HepG2 (cell line): ENCODE measurements around the gene TBC1D5. TPM values are rescaled to one million over a fixed set of nuclear protein-coding genes. Genes with fewer than 3 reads are reported as not detected.
A peak's percentile ranks its signal among the peaks of the same experiment; 100 is the strongest.

Source experiments
- ATAC-seq: fragments of 200-7000 bp; cut with Tn5 transposase; 3 replicates; pipeline ENCODE4 v1.9.1; 2020; ENCODE audit warnings: mild to moderate bottlenecking, moderate library complexity
- BruUV-seq: library from RNA; stranded (reverse); fragments of 400-500 nt; replicated peaks from 2 replicates; lab custom pipeline; 2021; lab: Mats Ljungman, UMichigan
- CTCF ChIA-PET: fragments of 300-600 bp; formaldehyde crosslinking; extraction: SDS; loops from one replicate; lab custom pipeline; 2021; ENCODE audit warnings: low total read pairs, inconsistent platforms, low intra/inter-chr PET ratio; lab: Yijun Ruan, JAX
- POLR2A ChIA-PET: fragments of 350-600 bp; sonication (Branson Sonifier 250); formaldehyde crosslinking; loops from one replicate; lab custom pipeline; 2020; ENCODE audit warnings: antibody characterized with exemption, inconsistent platforms; lab: Yijun Ruan, JAX
- DNase-seq: peaks from one replicate; pipeline ENCODE4 v3.0.0-alpha.2; 2015; ENCODE audit warnings: low spot score
- FAIRE-seq: peaks from 3 replicates; lab custom pipeline; 2011; peaks lifted over from hg19 to GRCh38; lab: Jason Lieb, UNC
- H2AFZ ChIP-seq: one replicate; pipeline ENCODE4 v1.6.1; 2011; ENCODE audit warnings: low read length, inconsistent platforms
- H3K27ac ChIP-seq: fragments of 300-600 bp; 3 replicates; pipeline ENCODE4 v1.8.0; 2011; ENCODE audit warnings: mixed run types, mild to moderate bottlenecking, mixed read lengths, low read length, inconsistent platforms; ENCODE audit not compliant: insufficient read depth; ENCODE audit errors: extremely low read length
- H3K27me3 ChIP-seq, 2 experiments: fragments of 200-600 bp in 1 of 2; 2 replicates in 1 of 2; 3 replicates in 1 of 2; pipeline versions ENCODE4 v1.6.0 to v1.8.0; 2011; ENCODE audit warnings: low read length in 2 of 2, mild to moderate bottlenecking in 2 of 2, moderate library complexity in 2 of 2, inconsistent platforms in 1 of 2; ENCODE audit not compliant: insufficient read depth in 2 of 2, control insufficient read depth in 1 of 2
- H3K36me3 ChIP-seq, 2 experiments: fragments of 200-600 bp in 1 of 2; replicated peaks in 1 of 2; 2 replicates in 1 of 2; 3 replicates in 1 of 2; pipeline versions ENCODE4 v1.5.1 to v1.8.0; 2011; ENCODE audit warnings: low read length in 2 of 2, inconsistent platforms in 1 of 2; ENCODE audit not compliant: insufficient read depth in 2 of 2, control insufficient read depth in 1 of 2
- H3K4me1 ChIP-seq: 2 replicates; pipeline ENCODE4 v1.5.1; 2012; ENCODE audit warnings: low read length, inconsistent platforms; ENCODE audit not compliant: insufficient read depth
- H3K4me2 ChIP-seq: 2 replicates; pipeline ENCODE4 v1.6.0; 2011; ENCODE audit warnings: low read depth, low read length, inconsistent platforms
- H3K4me3 ChIP-seq, 3 experiments: fragments of 200-600 bp in 1 of 3; sonication (generic), shearing (Covaris generic) in 1 of 3; replicated peaks in 1 of 3; 2 replicates each; pipeline ENCODE4 v1.5.1; 2011 to 2016; ENCODE audit warnings: low read length in 3 of 3, inconsistent platforms in 2 of 3, low read depth in 2 of 3, mild to moderate bottlenecking in 2 of 3, control low read depth in 1 of 3, mixed read lengths in 1 of 3; ENCODE audit not compliant: insufficient read depth in 1 of 3
- H3K79me2 ChIP-seq: one replicate; pipeline ENCODE4 v1.6.1; 2011; ENCODE audit warnings: low read length, inconsistent platforms; ENCODE audit not compliant: insufficient read depth
- H3K9ac ChIP-seq: 2 replicates; pipeline ENCODE4 v1.6.0; 2011; ENCODE audit warnings: mild to moderate bottlenecking, low read depth, low read length, inconsistent platforms; ENCODE audit not compliant: insufficient read depth
- H3K9me3 ChIP-seq: 2 replicates; pipeline ENCODE4 v1.5.1; 2012; ENCODE audit warnings: mild to moderate bottlenecking, low read length
- H4K20me1 ChIP-seq: 2 replicates; pipeline ENCODE4 v1.6.0; 2011; ENCODE audit warnings: inconsistent platforms, mild to moderate bottlenecking, low read length, moderate library complexity; ENCODE audit not compliant: insufficient read depth
- AKAP8 ChIP-seq: sonication (generic); formaldehyde crosslinking; IDR thresholded peaks from 2 replicates; pipeline ENCODE4 v1.5.1; 2020; ENCODE audit warnings: mild to moderate bottlenecking, missing genetic modification reagents
- CBX2 ChIP-seq, 2 experiments: fragments of 200-600 bp in 1 of 2; sonication (generic); formaldehyde crosslinking in 1 of 2; IDR thresholded peaks; 2 replicates each; pipeline versions ENCODE4 v1.7.0 to v1.8.1; 2018 to 2022; ENCODE audit warnings: low read depth in 2 of 2, low read length in 1 of 2, mild to moderate bottlenecking in 1 of 2, missing genetic modification reagents in 1 of 2
- KLF12 ChIP-seq: sonication (generic); formaldehyde crosslinking; IDR thresholded peaks from 2 replicates; pipeline ENCODE4 v1.4.0; 2020; ENCODE audit warnings: missing genetic modification reagents, borderline replicate concordance
- MAFK ChIP-seq, 2 experiments: IDR thresholded peaks in 1 of 2; conservative IDR thresholded peaks in 1 of 2; 2 replicates each; pipeline ENCODE4 v1.6.1; 2011; ENCODE audit warnings: improper control_type of control experiment in 2 of 2, low read length in 2 of 2
- NR2F6 ChIP-seq, 2 experiments: IDR thresholded peaks; 2 replicates each; pipeline ENCODE4 v1.6.1; 2016; ENCODE audit warnings: antibody characterized with exemption in 1 of 2, mild to moderate bottlenecking in 1 of 2
- RFXANK ChIP-seq: IDR thresholded peaks from 2 replicates; pipeline ENCODE4 v1.6.1; 2016
- TOPORS ChIP-seq: sonication (generic); formaldehyde crosslinking; IDR thresholded peaks from 2 replicates; pipeline ENCODE4 v1.8.0; 2023; ENCODE audit warnings: mild to moderate bottlenecking, missing genetic modification reagents
- ZFY ChIP-seq: sonication (generic); formaldehyde crosslinking; IDR thresholded peaks from 2 replicates; pipeline ENCODE4 v1.4.0; 2020; ENCODE audit warnings: missing genetic modification reagents
- ZNF569 ChIP-seq: sonication (generic); formaldehyde crosslinking; IDR thresholded peaks from 2 replicates; pipeline ENCODE4 v1.5.0; 2020; ENCODE audit warnings: mild to moderate bottlenecking, missing genetic modification reagents, moderate library complexity, borderline replicate concordance
- WGBS: methylation state at CpG from one replicate; pipeline ENCODE4 v1.1.6; 2017; ENCODE audit warnings: low lambda C conversion rate; 5-methylcytosine and 5-hydroxymethylcytosine counted together
- in situ Hi-C: cut with HindIII; loops from 2 replicates; pipeline ENCODE4 v1.10.0; 2017; ENCODE audit warnings: low pct_unique_long_range_greater_than_20kb; ENCODE audit not compliant: extremely low pct_ligation_motif_present
- intact Hi-C: fragments of 100-400 bp; cut with micrococcal nuclease; formaldehyde crosslinking; loops from one replicate; pipeline ENCODE4 v1.10.0; 2022; ENCODE audit not compliant: unreplicated experiment
- polyA plus RNA-seq, 8 experiments: library from polyadenylated mRNA; depleted of rRNA in 3 of 8; stranded (reverse) in 7 of 8; unstranded in 1 of 8; fragments of >200 nt; fragmentation: Illumina TruSeq in 4 of 8; extraction: Trizol in 4 of 8; gene quantifications; 2 replicates each; pipeline versions ENCODE4 v1.2.1 to v1.2.3, GENCODE V29; 2011 to 2016; ENCODE audit warnings: low read depth in 4 of 8, missing spikeins in 1 of 8, mixed read lengths in 1 of 8; ENCODE audit not compliant: insufficient read depth in 1 of 8
- total RNA-seq, 5 experiments: library from RNA; depleted of rRNA; stranded (reverse); fragments of >200 nt; fragmentation: Illumina TruSeq; extraction: Trizol; gene quantifications; 2 replicates each; pipeline ENCODE4 v1.2.3, GENCODE V29; 2016; ENCODE audit warnings: low read depth in 1 of 5

Gene TBC1D5
- total and polyA plus RNA-seq, 2 of the 13 experiments (the other 11 are each of a cell fraction or from before 2014, with no cell fraction given) = 19.2 to 33.3 TPM

DNA sequence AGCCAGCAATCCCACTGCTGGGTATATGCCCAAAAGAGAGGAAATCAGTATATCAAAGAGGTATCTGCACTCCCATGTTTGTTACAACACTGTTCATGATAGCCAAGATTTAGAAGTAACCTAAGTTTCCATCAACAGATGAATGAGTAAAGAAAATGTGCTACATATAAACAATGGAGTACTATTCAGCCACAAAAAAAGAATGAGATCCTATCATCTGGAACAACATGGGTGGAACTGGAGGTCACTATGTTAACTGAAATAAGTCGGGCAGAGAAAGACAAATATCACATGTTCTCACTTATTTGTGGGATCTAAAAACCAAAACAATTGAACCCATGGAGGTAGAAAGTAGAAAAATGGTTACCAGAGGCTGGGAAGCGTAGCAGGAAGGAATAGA, 108.2 kb downstream of the TBC1D5 start:
- Histone ChIP-seq H3K27ac (no peak overlapping the region), H2AFZ (no peak overlapping the region), H3K9ac (no peak overlapping the region), H3K4me2 (no peak overlapping the region), H4K20me1 (peaks cover 2% of the 10 kb centered on the region; the same call in 1 of the 2 replicates), H3K36me3 (no peaks in the 10 kb centered on the region), H3K27me3 (no peaks in the 10 kb centered on the region), H3K4me3 (no peak overlapping the region), H3K79me2 (peaks cover 3% of the 10 kb centered on the region), H3K9me3 (no peaks in the 10 kb centered on the region), H3K4me1 (no peaks in the 10 kb centered on the region)
- intact Hi-C loops = no loop called here
- no TSS peak for BruUV-seq
- ChIA-PET POLR2A (no interaction called here), CTCF (no interaction called here)
- DNase-seq (no peak), FAIRE-seq (no peak), ATAC-seq (no peak)
- in situ Hi-C loops = no loop called here
- 84% methylated on average over 2 of the region's 2 CpGs for WGBS
- no peak for TF ChIP-seq RFXANK (CRISPR knock-in tag)
- TF ChIP-seq TOPORS = no peak
- TF ChIP-seq KLF12 (CRISPR knock-in tag) = no peak
- TF ChIP-seq ZNF569 = no peak
- TF ChIP-seq ZFY (CRISPR knock-in tag) = no peak
- no peak for TF ChIP-seq NR2F6 (IDR thresholded peaks at IDR 0.05)
- no peak for TF ChIP-seq NR2F6 (CRISPR knock-in tag; IDR thresholded peaks at IDR 0.05)
- TF ChIP-seq AKAP8 = no peak

DNA sequence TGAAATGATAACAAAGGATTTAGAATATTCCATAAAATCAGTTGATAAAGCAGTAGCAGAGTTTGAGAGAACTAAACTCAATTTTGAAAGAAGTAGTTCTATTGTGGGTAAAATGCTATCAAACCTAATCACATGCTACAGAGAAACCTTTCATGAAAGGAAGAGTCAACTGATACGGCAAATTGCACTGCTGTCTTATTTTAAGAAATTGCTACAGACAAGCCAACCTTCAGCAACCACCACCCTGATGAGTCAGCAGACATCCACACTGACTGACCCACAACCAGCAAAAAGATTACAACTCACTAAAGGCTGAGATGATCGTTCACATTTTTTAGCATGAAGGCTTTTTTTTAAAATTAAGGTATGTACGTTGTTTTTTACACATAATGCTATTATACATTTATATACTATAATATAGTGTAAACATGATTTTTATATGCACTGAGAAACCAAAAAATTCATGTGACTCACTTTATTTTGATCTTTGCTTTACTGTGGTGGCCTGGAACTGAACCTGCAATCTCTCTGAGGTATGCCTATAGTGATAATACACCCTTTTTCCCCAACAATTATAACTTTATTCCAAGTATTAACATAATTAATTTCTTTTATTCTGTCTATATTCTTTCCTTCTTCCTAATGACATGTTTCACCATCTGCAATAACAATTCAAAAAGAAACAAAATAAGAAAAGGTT, 109.9 kb downstream of the TBC1D5 start:
- WGBS = 94% methylated on average over 3 of the region's 3 CpGs
- ChIA-PET CTCF (no interaction called here), POLR2A (no interaction called here)
- H3K4me3 ChIP-seq = no peak overlapping the region
- no peak overlapping the region for H3K9ac ChIP-seq
- no peaks in the 10 kb centered on the region for H3K4me1 ChIP-seq
- BruUV-seq = no TSS peak
- no peaks in the 10 kb centered on the region for H3K9me3 ChIP-seq
- FAIRE-seq (no peak), DNase-seq (no peak), ATAC-seq (no peak)
- TF ChIP-seq MAFK (conservative IDR thresholded peaks at IDR 0.05 in 1 of 2, IDR thresholded peaks at IDR 0.05 in 1 of 2; ENCODE audit: low read length in 2 of 2) (peak; percentile 6 to 37; a peak in 2 of 4 replicates), CBX2 (IDR thresholded peaks at IDR 0.05; ENCODE audit: low read depth, low read length) (no peak), CBX2 (CRISPR knock-in tag; IDR thresholded peaks at IDR 0.05; ENCODE audit: low read depth) (no peak)
- H3K36me3 ChIP-seq = no peaks in the 10 kb centered on the region
- H3K4me2 ChIP-seq = no peak overlapping the region
- no peaks in the 10 kb centered on the region for H3K27me3 ChIP-seq
- in situ Hi-C loops = no loop called here
- peaks cover 2% of the 10 kb centered on the region; the same call in 1 of the 2 replicates for H4K20me1 ChIP-seq
- intact Hi-C loops = no loop called here
- H3K79me2 ChIP-seq = no peaks in the 10 kb centered on the region
- H2AFZ ChIP-seq = no peak overlapping the region
- no peak overlapping the region for H3K27ac ChIP-seq
